Liver (tissue), 3 donors: Measurements from ENCODE around the gene ALG1L2.
"Not testable (repeated sequence)": the region's sequence is repeated elsewhere in the genome, so short reads cannot be mapped to it uniquely, and the experiment has no call there.

Source experiments
- EGR1 ChIP-seq, 2 donors: IDR thresholded peaks; 2 replicates each; pipeline ENCODE4 v1.6.1; 2016 to 2018; ENCODE audit warnings: antibody characterized with exemption in 2 of 2, low read depth in 2 of 2
- GABPA ChIP-seq, 2 donors: IDR thresholded peaks in 1 of 2; conservative IDR thresholded peaks in 1 of 2; 2 replicates each; pipeline ENCODE4 v1.6.1; 2016; ENCODE audit warnings: antibody characterized with exemption in 2 of 2, mild to moderate bottlenecking in 1 of 2, moderate library complexity in 1 of 2
- JUND ChIP-seq, 2 donors: IDR thresholded peaks; 2 replicates each; pipeline ENCODE4 v1.6.1; 2016; ENCODE audit warnings: antibody characterized with exemption in 2 of 2
- RAD21 ChIP-seq, 2 donors: IDR thresholded peaks; 2 replicates each; pipeline ENCODE4 v1.6.1; 2016; ENCODE audit warnings: antibody characterized with exemption in 2 of 2, mild to moderate bottlenecking in 2 of 2
- SP1 ChIP-seq: IDR thresholded peaks from 2 replicates; pipeline ENCODE4 v1.6.1; 2018; ENCODE audit warnings: antibody characterized with exemption, mild to moderate bottlenecking
- TAF1 ChIP-seq: conservative IDR thresholded peaks from 2 replicates; pipeline ENCODE4 v1.6.1; 2016; ENCODE audit warnings: antibody characterized with exemption, mild to moderate bottlenecking
- YY1 ChIP-seq: IDR thresholded peaks from 2 replicates; pipeline ENCODE4 v1.6.1; 2016; ENCODE audit warnings: antibody characterized with exemption, mild to moderate bottlenecking
- TF ChIP-seq, protein P1 (sequence below): fragments of 150-350 bp; IDR thresholded peaks from 2 replicates; pipeline ENCODE4 v1.5.1; 2017; ENCODE audit warnings: improper control_type of control experiment, low read depth, low read length; ENCODE audit not compliant: missing input control
- TF ChIP-seq, protein P2 (sequence below): IDR thresholded peaks from 2 replicates; pipeline ENCODE4 v1.6.1; 2016; ENCODE audit warnings: antibody characterized with exemption
- TF ChIP-seq, protein P3 (sequence below): IDR thresholded peaks from 2 replicates; pipeline ENCODE4 v1.6.1; 2016; ENCODE audit warnings: antibody characterized with exemption
- TF ChIP-seq, protein P4 (sequence below): IDR thresholded peaks from 2 replicates; pipeline ENCODE4 v1.6.1; 2016; ENCODE audit warnings: antibody characterized with exemption, mild to moderate bottlenecking
- TF ChIP-seq, protein P5 (sequence below): IDR thresholded peaks from 2 replicates; pipeline ENCODE4 v1.6.1; 2016; ENCODE audit warnings: antibody characterized with exemption
- donor health status: healthy.
- donor health status: healthy.

DNA sequence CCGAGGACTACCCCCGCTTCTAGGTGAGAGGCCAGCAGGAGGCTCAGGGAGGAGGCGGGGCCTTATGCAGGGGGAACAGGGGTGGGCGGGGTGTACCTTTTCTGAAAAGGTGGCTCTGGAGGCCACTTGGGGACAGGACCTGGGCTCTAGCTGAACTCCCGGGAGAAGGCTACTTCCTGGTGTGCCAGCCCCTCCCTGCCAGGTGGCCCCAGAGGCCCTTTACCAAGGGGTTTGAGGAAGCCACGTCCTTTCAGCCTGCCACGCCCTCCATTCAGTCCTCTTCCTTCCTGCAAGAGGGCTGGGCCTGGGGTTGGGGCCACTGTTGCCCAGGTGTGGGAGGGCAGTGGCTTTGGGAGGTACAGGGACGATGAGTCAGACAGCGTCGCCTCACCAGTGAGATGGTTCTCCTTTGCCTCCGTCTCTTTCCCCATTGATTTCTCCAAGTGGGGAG is 12.9 kb downstream of the ALG1L2 start:
- TF ChIP-seq EGR1 (IDR thresholded peaks at IDR 0.05; ENCODE audit: low read depth in 2 of 2); JUND (IDR thresholded peaks at IDR 0.05); YY1; RAD21 (IDR thresholded peaks at IDR 0.05); SP1; TAF1; GABPA (IDR thresholded peaks at IDR 0.05 in 1 of 2, conservative IDR thresholded peaks at IDR 0.05 in 1 of 2): not testable (repeated sequence)
- TF ChIP-seq, protein P1, sequence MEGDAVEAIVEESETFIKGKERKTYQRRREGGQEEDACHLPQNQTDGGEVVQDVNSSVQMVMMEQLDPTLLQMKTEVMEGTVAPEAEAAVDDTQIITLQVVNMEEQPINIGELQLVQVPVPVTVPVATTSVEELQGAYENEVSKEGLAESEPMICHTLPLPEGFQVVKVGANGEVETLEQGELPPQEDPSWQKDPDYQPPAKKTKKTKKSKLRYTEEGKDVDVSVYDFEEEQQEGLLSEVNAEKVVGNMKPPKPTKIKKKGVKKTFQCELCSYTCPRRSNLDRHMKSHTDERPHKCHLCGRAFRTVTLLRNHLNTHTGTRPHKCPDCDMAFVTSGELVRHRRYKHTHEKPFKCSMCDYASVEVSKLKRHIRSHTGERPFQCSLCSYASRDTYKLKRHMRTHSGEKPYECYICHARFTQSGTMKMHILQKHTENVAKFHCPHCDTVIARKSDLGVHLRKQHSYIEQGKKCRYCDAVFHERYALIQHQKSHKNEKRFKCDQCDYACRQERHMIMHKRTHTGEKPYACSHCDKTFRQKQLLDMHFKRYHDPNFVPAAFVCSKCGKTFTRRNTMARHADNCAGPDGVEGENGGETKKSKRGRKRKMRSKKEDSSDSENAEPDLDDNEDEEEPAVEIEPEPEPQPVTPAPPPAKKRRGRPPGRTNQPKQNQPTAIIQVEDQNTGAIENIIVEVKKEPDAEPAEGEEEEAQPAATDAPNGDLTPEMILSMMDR: not testable (repeated sequence)
- TF ChIP-seq, protein P2, sequence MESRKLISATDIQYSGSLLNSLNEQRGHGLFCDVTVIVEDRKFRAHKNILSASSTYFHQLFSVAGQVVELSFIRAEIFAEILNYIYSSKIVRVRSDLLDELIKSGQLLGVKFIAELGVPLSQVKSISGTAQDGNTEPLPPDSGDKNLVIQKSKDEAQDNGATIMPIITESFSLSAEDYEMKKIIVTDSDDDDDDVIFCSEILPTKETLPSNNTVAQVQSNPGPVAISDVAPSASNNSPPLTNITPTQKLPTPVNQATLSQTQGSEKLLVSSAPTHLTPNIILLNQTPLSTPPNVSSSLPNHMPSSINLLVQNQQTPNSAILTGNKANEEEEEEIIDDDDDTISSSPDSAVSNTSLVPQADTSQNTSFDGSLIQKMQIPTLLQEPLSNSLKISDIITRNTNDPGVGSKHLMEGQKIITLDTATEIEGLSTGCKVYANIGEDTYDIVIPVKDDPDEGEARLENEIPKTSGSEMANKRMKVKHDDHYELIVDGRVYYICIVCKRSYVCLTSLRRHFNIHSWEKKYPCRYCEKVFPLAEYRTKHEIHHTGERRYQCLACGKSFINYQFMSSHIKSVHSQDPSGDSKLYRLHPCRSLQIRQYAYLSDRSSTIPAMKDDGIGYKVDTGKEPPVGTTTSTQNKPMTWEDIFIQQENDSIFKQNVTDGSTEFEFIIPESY: not testable (repeated sequence)
- TF ChIP-seq, protein P3, sequence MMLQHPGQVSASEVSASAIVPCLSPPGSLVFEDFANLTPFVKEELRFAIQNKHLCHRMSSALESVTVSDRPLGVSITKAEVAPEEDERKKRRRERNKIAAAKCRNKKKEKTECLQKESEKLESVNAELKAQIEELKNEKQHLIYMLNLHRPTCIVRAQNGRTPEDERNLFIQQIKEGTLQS: not testable (repeated sequence)
- TF ChIP-seq, protein P4, sequence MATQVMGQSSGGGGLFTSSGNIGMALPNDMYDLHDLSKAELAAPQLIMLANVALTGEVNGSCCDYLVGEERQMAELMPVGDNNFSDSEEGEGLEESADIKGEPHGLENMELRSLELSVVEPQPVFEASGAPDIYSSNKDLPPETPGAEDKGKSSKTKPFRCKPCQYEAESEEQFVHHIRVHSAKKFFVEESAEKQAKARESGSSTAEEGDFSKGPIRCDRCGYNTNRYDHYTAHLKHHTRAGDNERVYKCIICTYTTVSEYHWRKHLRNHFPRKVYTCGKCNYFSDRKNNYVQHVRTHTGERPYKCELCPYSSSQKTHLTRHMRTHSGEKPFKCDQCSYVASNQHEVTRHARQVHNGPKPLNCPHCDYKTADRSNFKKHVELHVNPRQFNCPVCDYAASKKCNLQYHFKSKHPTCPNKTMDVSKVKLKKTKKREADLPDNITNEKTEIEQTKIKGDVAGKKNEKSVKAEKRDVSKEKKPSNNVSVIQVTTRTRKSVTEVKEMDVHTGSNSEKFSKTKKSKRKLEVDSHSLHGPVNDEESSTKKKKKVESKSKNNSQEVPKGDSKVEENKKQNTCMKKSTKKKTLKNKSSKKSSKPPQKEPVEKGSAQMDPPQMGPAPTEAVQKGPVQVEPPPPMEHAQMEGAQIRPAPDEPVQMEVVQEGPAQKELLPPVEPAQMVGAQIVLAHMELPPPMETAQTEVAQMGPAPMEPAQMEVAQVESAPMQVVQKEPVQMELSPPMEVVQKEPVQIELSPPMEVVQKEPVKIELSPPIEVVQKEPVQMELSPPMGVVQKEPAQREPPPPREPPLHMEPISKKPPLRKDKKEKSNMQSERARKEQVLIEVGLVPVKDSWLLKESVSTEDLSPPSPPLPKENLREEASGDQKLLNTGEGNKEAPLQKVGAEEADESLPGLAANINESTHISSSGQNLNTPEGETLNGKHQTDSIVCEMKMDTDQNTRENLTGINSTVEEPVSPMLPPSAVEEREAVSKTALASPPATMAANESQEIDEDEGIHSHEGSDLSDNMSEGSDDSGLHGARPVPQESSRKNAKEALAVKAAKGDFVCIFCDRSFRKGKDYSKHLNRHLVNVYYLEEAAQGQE: not testable (repeated sequence)
- TF ChIP-seq, protein P5, sequence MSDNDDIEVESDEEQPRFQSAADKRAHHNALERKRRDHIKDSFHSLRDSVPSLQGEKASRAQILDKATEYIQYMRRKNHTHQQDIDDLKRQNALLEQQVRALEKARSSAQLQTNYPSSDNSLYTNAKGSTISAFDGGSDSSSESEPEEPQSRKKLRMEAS: not testable (repeated sequence)
